GM23338 (cell line): ENCODE data around the gene FAM78B. TPM values are rescaled to one million over a fixed set of nuclear protein-coding genes. Genes with fewer than 3 reads are reported as not detected.

Source experiments
- ATAC-seq: fragments of 200-7000 bp; cut with Tn5 transposase; 3 replicates; pipeline ENCODE4 v1.9.1; 2020
- DNase-seq: peaks from one replicate; pipeline ENCODE4 v3.0.0-alpha.2; 2015; ENCODE audit warnings: low spot score
- H2AFZ ChIP-seq: fragments of 200-600 bp; sonication (generic); 2 replicates; pipeline ENCODE4 v1.8.0; 2016; ENCODE audit warnings: antibody characterized with exemption, mild to moderate bottlenecking, moderate library complexity
- H3F3A ChIP-seq: fragments of 200-600 bp; sonication (generic); replicated peaks from 2 replicates; pipeline ENCODE4 v1.8.0; 2017; ENCODE audit warnings: antibody characterized with exemption, mixed run types, low read depth
- H3K27ac ChIP-seq: fragments of 200-600 bp; sonication (generic); 2 replicates; pipeline ENCODE4 v1.6.1; 2016; ENCODE audit warnings: low read depth
- H3K27me3 ChIP-seq: fragments of 200-600 bp; sonication (generic); 2 replicates; pipeline ENCODE4 v1.8.0; 2016; ENCODE audit warnings: mild to moderate bottlenecking, mixed run types, moderate library complexity; ENCODE audit not compliant: insufficient read depth
- H3K36me3 ChIP-seq: fragments of 200-600 bp; sonication (generic); 2 replicates; pipeline ENCODE4 v1.8.0; 2016; ENCODE audit warnings: mild to moderate bottlenecking; ENCODE audit not compliant: insufficient read depth
- H3K4me1 ChIP-seq: fragments of 200-600 bp; sonication (generic); 2 replicates; pipeline ENCODE4 v1.8.0; 2016; ENCODE audit warnings: mild to moderate bottlenecking, moderate library complexity; ENCODE audit not compliant: insufficient read depth
- H3K4me2 ChIP-seq: fragments of 200-600 bp; sonication (generic); 2 replicates; pipeline ENCODE4 v1.7.1; 2017; ENCODE audit warnings: mixed run types
- H3K4me3 ChIP-seq: fragments of 200-600 bp; sonication (generic); 2 replicates; pipeline ENCODE4 v1.6.1; 2016; ENCODE audit warnings: mixed run types
- H3K79me2 ChIP-seq: fragments of 200-600 bp; sonication (generic); replicated peaks from 2 replicates; pipeline ENCODE4 v1.8.0; 2017; ENCODE audit warnings: mild to moderate bottlenecking; ENCODE audit not compliant: insufficient read depth
- H3K9me2 ChIP-seq: fragments of 200-600 bp; sonication (generic); 2 replicates; pipeline ENCODE4 v1.8.0; 2017; ENCODE audit not compliant: insufficient read depth
- H4K20me1 ChIP-seq: fragments of 200-600 bp; sonication (generic); replicated peaks from 2 replicates; pipeline ENCODE4 v1.8.0; 2017; ENCODE audit warnings: mild to moderate bottlenecking; ENCODE audit not compliant: insufficient read depth
- H3K27ac Mint-ChIP-seq: 2 replicates; pipeline ENCODE4 v1.8.0; 2020; ENCODE audit warnings: inconsistent platforms, mild to moderate bottlenecking, moderate library complexity, mixed read lengths
- H3K27me3 Mint-ChIP-seq: 3 replicates; pipeline ENCODE4 v1.8.0; 2022; ENCODE audit warnings: low read depth, mild to moderate bottlenecking, moderate library complexity, mixed read lengths, inconsistent platforms; ENCODE audit not compliant: insufficient read depth, poor library complexity
- H3K36me3 Mint-ChIP-seq: 3 replicates; pipeline ENCODE4 v1.8.0; 2021; ENCODE audit warnings: low read depth, mild to moderate bottlenecking, inconsistent platforms, moderate library complexity, mixed read lengths
- H3K4me1 Mint-ChIP-seq: 3 replicates; pipeline ENCODE4 v1.8.0; 2020; ENCODE audit warnings: mild to moderate bottlenecking, inconsistent platforms, mixed read lengths
- H3K4me3 Mint-ChIP-seq: 3 replicates; pipeline ENCODE4 v1.8.0; 2021; ENCODE audit warnings: moderate library complexity, mild to moderate bottlenecking, inconsistent platforms, mixed read lengths
- H3K9me3 Mint-ChIP-seq: 3 replicates; pipeline ENCODE4 v1.8.0; 2020; ENCODE audit warnings: moderate library complexity, mild to moderate bottlenecking, inconsistent platforms, mixed read lengths
- EZH2 ChIP-seq: fragments of 200-600 bp; sonication (generic); IDR thresholded peaks from one replicate; pipeline ENCODE4 v1.8.0; 2017; ENCODE audit warnings: antibody characterized with exemption, mild to moderate bottlenecking, low read depth; ENCODE audit not compliant: unreplicated experiment
- EZH2phosphoT487 ChIP-seq: fragments of 200-600 bp; sonication (generic); IDR thresholded peaks from one replicate; pipeline ENCODE4 v1.8.1; 2018; ENCODE audit warnings: antibody characterized with exemption; ENCODE audit not compliant: unreplicated experiment
- JUNB ChIP-seq: IDR thresholded peaks from one replicate; pipeline ENCODE4 v1.6.1; 2016; ENCODE audit warnings: antibody characterized with exemption; ENCODE audit not compliant: unreplicated experiment
- NANOG ChIP-seq: IDR thresholded peaks from 2 replicates; pipeline ENCODE4 v1.6.1; 2016; ENCODE audit warnings: antibody characterized with exemption, borderline replicate concordance
- POLR2AphosphoS5 ChIP-seq: IDR thresholded peaks from 2 replicates; pipeline ENCODE4 v1.6.1; 2016; ENCODE audit warnings: antibody characterized with exemption, low read depth
- STAT1 ChIP-seq: IDR thresholded peaks from one replicate; pipeline ENCODE4 v1.6.1; 2016; ENCODE audit warnings: antibody characterized with exemption; ENCODE audit not compliant: unreplicated experiment
- ZNF114 ChIP-seq: fragments of 250-450 bp; sonication (Bioruptor Pico); IDR thresholded peaks from 2 replicates; pipeline ENCODE4 v1.5.0; 2020; ENCODE audit warnings: mild to moderate bottlenecking, moderate library complexity
- ZNF331 ChIP-seq: fragments of 250-450 bp; sonication (Bioruptor Pico); IDR thresholded peaks from 2 replicates; pipeline ENCODE4 v1.5.0; 2020; ENCODE audit warnings: low read depth, mild to moderate bottlenecking, moderate library complexity
- polyA plus RNA-seq: library from polyadenylated mRNA; unstranded; fragments of >200 nt; fragmentation: Nextera tagmentation; extraction: Ambion mirVana; gene quantifications from 2 replicates; pipeline ENCODE4 v1.2.1, GENCODE V29; 2016
- total RNA-seq: library from RNA; depleted of rRNA; stranded (reverse); fragments of >200 nt; shearing (Covaris generic); gene quantifications from 2 replicates; pipeline ENCODE4 v1.2.3, GENCODE V29; 2014
- TF ChIP-seq, protein P1 (sequence below): IDR thresholded peaks from one replicate; pipeline ENCODE4 v1.6.1; 2018; ENCODE audit warnings: antibody characterized with exemption; ENCODE audit not compliant: unreplicated experiment
- TF ChIP-seq, protein P2 (sequence below), 2 experiments: fragments of 200-600 bp in 1 of 2; sonication (generic) in 1 of 2; conservative IDR thresholded peaks; 2 replicates each; pipeline versions ENCODE4 v1.5.1 to v1.6.1; 2016 to 2017; ENCODE audit warnings: antibody characterized with exemption in 2 of 2, low read depth in 2 of 2, mild to moderate bottlenecking in 2 of 2, moderate library complexity in 1 of 2
- TF ChIP-seq, protein P3 (sequence below): IDR thresholded peaks from 2 replicates; pipeline ENCODE4 v1.6.1; 2016; ENCODE audit warnings: antibody characterized with exemption

FAM78B gene
- total and polyA plus RNA-seq, 2 experiments from 2014 or later = 1.6 to 4.6 TPM

DNA sequence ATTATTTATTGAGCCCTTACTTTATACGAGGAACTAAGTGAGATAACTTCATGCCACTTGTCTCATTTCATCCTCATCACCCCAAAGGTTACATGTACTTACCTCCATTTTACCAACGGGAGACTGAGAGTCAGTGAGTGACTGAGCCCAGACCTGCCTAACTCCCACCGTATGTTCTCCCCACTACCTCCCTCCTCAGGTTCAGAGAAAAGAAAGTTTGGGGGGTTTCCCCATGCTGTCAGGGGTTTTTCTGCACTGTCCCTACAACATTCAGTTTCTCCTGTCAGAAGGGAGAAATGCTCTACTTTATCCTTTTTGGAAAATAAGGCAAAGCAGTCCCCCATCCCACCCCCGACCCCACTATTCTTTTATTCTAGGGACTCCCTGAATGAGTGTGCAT is 32.9 kb downstream of the FAM78B start (continued):
- TF ChIP-seq EZH2 = no peak
- no peak for TF ChIP-seq JUNB
- no peak for TF ChIP-seq NANOG
- TF ChIP-seq EZH2phosphoT487 = no peak
- TF ChIP-seq, protein P1, sequence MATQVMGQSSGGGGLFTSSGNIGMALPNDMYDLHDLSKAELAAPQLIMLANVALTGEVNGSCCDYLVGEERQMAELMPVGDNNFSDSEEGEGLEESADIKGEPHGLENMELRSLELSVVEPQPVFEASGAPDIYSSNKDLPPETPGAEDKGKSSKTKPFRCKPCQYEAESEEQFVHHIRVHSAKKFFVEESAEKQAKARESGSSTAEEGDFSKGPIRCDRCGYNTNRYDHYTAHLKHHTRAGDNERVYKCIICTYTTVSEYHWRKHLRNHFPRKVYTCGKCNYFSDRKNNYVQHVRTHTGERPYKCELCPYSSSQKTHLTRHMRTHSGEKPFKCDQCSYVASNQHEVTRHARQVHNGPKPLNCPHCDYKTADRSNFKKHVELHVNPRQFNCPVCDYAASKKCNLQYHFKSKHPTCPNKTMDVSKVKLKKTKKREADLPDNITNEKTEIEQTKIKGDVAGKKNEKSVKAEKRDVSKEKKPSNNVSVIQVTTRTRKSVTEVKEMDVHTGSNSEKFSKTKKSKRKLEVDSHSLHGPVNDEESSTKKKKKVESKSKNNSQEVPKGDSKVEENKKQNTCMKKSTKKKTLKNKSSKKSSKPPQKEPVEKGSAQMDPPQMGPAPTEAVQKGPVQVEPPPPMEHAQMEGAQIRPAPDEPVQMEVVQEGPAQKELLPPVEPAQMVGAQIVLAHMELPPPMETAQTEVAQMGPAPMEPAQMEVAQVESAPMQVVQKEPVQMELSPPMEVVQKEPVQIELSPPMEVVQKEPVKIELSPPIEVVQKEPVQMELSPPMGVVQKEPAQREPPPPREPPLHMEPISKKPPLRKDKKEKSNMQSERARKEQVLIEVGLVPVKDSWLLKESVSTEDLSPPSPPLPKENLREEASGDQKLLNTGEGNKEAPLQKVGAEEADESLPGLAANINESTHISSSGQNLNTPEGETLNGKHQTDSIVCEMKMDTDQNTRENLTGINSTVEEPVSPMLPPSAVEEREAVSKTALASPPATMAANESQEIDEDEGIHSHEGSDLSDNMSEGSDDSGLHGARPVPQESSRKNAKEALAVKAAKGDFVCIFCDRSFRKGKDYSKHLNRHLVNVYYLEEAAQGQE = no peak

DNA sequence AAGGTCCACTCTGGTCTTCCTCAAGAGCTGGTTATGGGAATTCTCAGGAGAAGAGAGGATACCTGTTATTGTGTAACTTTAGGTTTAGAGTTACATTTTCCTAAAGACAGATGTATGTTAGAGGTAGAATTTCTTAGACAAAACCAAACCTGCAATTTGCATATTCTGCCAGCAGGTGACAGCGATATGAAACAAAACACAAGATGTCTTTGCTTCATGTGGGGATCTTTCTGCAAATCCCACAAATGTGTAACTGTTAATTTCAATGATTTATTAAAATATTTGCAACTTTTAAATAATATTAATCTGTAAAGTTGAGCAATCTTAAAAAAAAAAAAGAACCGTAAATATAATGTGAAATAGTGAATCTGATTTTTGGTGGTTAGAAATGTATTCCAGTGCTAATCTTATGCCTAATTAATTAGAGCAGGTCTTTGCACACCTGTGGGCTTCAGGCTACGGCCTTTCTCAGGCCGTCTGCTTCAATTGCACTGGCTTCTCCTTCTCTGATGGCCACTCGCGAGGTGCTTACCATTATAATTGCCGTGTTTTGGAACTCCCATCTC is 33.4 kb downstream of the FAM78B start:
- Histone ChIP-seq H3K9me2 (no peaks in the 10 kb centered on the region), H3K4me2 (no peak overlapping the region), H2AFZ (no peak overlapping the region), H3K4me1 (no peaks in the 10 kb centered on the region), H4K20me1 (no peaks in the 10 kb centered on the region), H3K4me3 (no peak overlapping the region), H3K79me2 (no peaks in the 10 kb centered on the region), H3K27ac (no peak overlapping the region), H3K27me3 (no peaks in the 10 kb centered on the region), H3K36me3 (no peaks in the 10 kb centered on the region), H3F3A (no peaks in the 10 kb centered on the region)
- Mint-ChIP-seq H3K4me1 (peaks cover 4% of the 10 kb centered on the region; the same call in 2 of the 3 replicates), H3K4me3 (no peak overlapping the region), H3K27me3 (peaks cover 5% of the 10 kb centered on the region), H3K36me3 (no peaks in the 10 kb centered on the region), H3K9me3 (no peaks in the 10 kb centered on the region), H3K27ac (no peak overlapping the region)
- ATAC-seq (no peak), DNase-seq (peak; percentile 52)
- TF ChIP-seq EZH2phosphoT487 = no peak
- TF ChIP-seq, protein P2, sequence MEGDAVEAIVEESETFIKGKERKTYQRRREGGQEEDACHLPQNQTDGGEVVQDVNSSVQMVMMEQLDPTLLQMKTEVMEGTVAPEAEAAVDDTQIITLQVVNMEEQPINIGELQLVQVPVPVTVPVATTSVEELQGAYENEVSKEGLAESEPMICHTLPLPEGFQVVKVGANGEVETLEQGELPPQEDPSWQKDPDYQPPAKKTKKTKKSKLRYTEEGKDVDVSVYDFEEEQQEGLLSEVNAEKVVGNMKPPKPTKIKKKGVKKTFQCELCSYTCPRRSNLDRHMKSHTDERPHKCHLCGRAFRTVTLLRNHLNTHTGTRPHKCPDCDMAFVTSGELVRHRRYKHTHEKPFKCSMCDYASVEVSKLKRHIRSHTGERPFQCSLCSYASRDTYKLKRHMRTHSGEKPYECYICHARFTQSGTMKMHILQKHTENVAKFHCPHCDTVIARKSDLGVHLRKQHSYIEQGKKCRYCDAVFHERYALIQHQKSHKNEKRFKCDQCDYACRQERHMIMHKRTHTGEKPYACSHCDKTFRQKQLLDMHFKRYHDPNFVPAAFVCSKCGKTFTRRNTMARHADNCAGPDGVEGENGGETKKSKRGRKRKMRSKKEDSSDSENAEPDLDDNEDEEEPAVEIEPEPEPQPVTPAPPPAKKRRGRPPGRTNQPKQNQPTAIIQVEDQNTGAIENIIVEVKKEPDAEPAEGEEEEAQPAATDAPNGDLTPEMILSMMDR (conservative IDR thresholded peaks at IDR 0.05; ENCODE audit: low read depth in 2 of 2) = peak; percentile 73 to 74

DNA sequence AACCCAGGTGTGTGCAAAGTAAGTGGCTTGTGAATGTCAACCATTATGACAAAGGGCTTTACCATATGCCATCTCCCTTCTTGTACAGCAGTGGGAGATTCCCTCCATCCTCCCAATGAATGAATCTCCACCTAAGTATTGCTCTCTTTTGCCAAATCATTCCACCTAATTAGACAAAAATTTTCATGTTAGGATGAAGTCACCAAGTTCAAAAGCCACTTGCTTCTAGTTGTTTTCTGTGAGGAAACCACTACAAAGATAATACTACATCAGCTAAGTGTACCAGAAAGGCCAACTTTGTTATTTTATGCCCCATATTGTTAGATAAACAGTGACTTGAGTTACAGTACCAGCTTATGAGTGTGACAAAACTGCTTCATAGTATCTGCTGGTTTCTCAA is 34.3 kb downstream of the FAM78B start:
- Mint-ChIP-seq H3K36me3 (no peaks in the 10 kb centered on the region), H3K27me3 (peaks cover 3% of the 10 kb centered on the region), H3K27ac (no peak overlapping the region), H3K9me3 (no peaks in the 10 kb centered on the region), H3K4me3 (no peak overlapping the region), H3K4me1 (peaks cover 5% of the 10 kb centered on the region; the same call in 2 of the 3 replicates)
- ATAC-seq = no peak
- Histone ChIP-seq H3K4me3 (no peak overlapping the region), H3K4me2 (no peak overlapping the region), H3K9me2 (no peaks in the 10 kb centered on the region), H3K4me1 (no peaks in the 10 kb centered on the region), H3F3A (no peaks in the 10 kb centered on the region), H3K27me3 (no peaks in the 10 kb centered on the region), H3K36me3 (no peaks in the 10 kb centered on the region), H4K20me1 (no peaks in the 10 kb centered on the region), H3K79me2 (no peaks in the 10 kb centered on the region), H3K27ac (no peak overlapping the region), H2AFZ (no peak overlapping the region)
- no peak for DNase-seq
- TF ChIP-seq EZH2 (no peak), EZH2phosphoT487 (no peak), JUNB (no peak), STAT1 (no peak), NANOG (no peak), ZNF331 (no peak), POLR2AphosphoS5 (no peak), ZNF114 (CRISPR knock-in tag) (no peak)
- TF ChIP-seq, protein P3, sequence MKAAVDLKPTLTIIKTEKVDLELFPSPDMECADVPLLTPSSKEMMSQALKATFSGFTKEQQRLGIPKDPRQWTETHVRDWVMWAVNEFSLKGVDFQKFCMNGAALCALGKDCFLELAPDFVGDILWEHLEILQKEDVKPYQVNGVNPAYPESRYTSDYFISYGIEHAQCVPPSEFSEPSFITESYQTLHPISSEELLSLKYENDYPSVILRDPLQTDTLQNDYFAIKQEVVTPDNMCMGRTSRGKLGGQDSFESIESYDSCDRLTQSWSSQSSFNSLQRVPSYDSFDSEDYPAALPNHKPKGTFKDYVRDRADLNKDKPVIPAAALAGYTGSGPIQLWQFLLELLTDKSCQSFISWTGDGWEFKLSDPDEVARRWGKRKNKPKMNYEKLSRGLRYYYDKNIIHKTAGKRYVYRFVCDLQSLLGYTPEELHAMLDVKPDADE = no peak
